Right forelimb (tissue), 1 donor: ENCODE data around the gene RPUSD3.

Experiments used
- DNase-seq: peaks from one replicate; pipeline ENCODE4 v3.0.0-alpha.2; 2018

The RPUSD3 gene

GRCh38 chr3:9833078-9833477 is 10.7 kb downstream of the RPUSD3 start:
- no peak for DNase-seq

GRCh38 chr3:9831253-9831652 is 12.6 kb downstream of the RPUSD3 start:
- DNase-seq = no peak

GRCh38 chr3:9828801-9829755 is 14.7 kb downstream of the RPUSD3 start:
- no peak for DNase-seq

GRCh38 chr3:9826815-9827573 is 16.8 kb downstream of the RPUSD3 start:
- DNase-seq = no peak

GRCh38 chr3:9825451-9826040 is 18.3 kb downstream of the RPUSD3 start:
- no peak for DNase-seq

GRCh38 chr3:9820946-9821345 is 22.9 kb downstream of the RPUSD3 start:
- no peak for DNase-seq

- no peak for DNase-seq
Observed at GRCh38 chr3:9820543-9820942, 23.3 kb downstream of the RPUSD3 start.

GRCh38 chr3:9818666-9819335 is 25.0 kb downstream of the RPUSD3 start:
- no peak for DNase-seq

GRCh38 chr3:9817436-9817835 is 26.4 kb downstream of the RPUSD3 start:
- no peak for DNase-seq

GRCh38 chr3:9815986-9816385 is 27.8 kb downstream of the RPUSD3 start:
- no peak for DNase-seq

- no peak for DNase-seq
Observed at GRCh38 chr3:9812870-9813483, 30.8 kb downstream of the RPUSD3 start.

- DNase-seq = no peak
Observed at GRCh38 chr3:9810846-9811245, 33.0 kb downstream of the RPUSD3 start.

GRCh38 chr3:9810433-9810770 is 33.4 kb downstream of the RPUSD3 start:
- no peak for DNase-seq

GRCh38 chr3:9809615-9810432 is 34.0 kb downstream of the RPUSD3 start, which contains the start of gene TTLL3:
TTLL3 (plus strand) TSS chr3:9810262; CDS start chr3:9810662, 400 bp downstream.
- DNase-seq = peak; percentile 84

GRCh38 chr3:9809239-9809614 is 34.6 kb downstream of the RPUSD3 start:
- DNase-seq = no peak

GRCh38 chr3:9808345-9809037 is 35.3 kb downstream of the RPUSD3 start:
- DNase-seq = no peak

- DNase-seq = no peak
Observed at GRCh38 chr3:9807981-9808344, 35.8 kb downstream of the RPUSD3 start.

- DNase-seq = no peak
Observed at GRCh38 chr3:9806688-9807589, 36.9 kb downstream of the RPUSD3 start.

GRCh38 chr3:9806137-9806536 is 37.7 kb downstream of the RPUSD3 start:
- no peak for DNase-seq

- DNase-seq = no peak
Observed at GRCh38 chr3:9804996-9805395, 38.8 kb downstream of the RPUSD3 start.
